Naive thymus-derived CD8-positive, alpha-beta T cell (primary cell): Measurements from ENCODE around the gene GLB1L3. TPM values are rescaled to one million over a fixed set of nuclear protein-coding genes. Genes with fewer than 3 reads are reported as not detected.
A peak's percentile ranks its signal among the peaks of the same experiment; 100 is the strongest.
"Not testable (repeated sequence)": the region's sequence is repeated elsewhere in the genome, so short reads cannot be mapped to it uniquely, and the experiment has no call there.

Experiments
- ATAC-seq, 2 donors: fragments of 150-1000 bp; cut with Tn5 transposase in 1 of 2; sonication (Bioruptor Pico), chemical (Tn5 transposase) in 1 of 2; 1 replicate in 1 of 2; 2 replicates in 1 of 2; pipeline ENCODE4 v1.10.0; 2021; ENCODE audit warnings: mild to moderate bottlenecking in 2 of 2, moderate library complexity in 2 of 2
- POLR2A ChIA-PET: fragments of 350-600 bp; sonication (Branson Sonifier 250); formaldehyde crosslinking; loops from one replicate; lab custom pipeline; 2021; ENCODE audit warnings: antibody characterized with exemption; lab: Charles Lee
- DNase-seq, 10 donors: peaks; one replicate each; pipeline versions ENCODE4 v3.0.0 to v3.0.0-alpha.2; 2020 to 2022
- H3K27ac Mint-ChIP-seq, 10 donors: one replicate each; pipeline ENCODE4 v1.8.0; 2020 to 2022; ENCODE audit warnings: mild to moderate bottlenecking in 10 of 10, mixed read lengths in 10 of 10, moderate library complexity in 4 of 10, inconsistent platforms in 1 of 10
- H3K27me3 Mint-ChIP-seq, 5 donors: one replicate each; pipeline ENCODE4 v1.8.0; 2021 to 2022; ENCODE audit warnings: mixed read lengths in 5 of 5
- H3K36me3 Mint-ChIP-seq, 3 donors: one replicate each; pipeline ENCODE4 v1.8.0; 2020 to 2022; ENCODE audit warnings: mixed read lengths in 3 of 3, mild to moderate bottlenecking in 2 of 3, inconsistent platforms in 1 of 3
- H3K4me1 Mint-ChIP-seq, 4 donors: one replicate each; pipeline ENCODE4 v1.8.0; 2021 to 2022; ENCODE audit warnings: mixed read lengths in 4 of 4
- H3K4me3 Mint-ChIP-seq, 10 donors: one replicate each; pipeline ENCODE4 v1.8.0; 2020 to 2022; ENCODE audit warnings: mild to moderate bottlenecking in 10 of 10, mixed read lengths in 10 of 10, moderate library complexity in 6 of 10, inconsistent platforms in 1 of 10
- H3K9me3 Mint-ChIP-seq, 9 donors: one replicate each; pipeline ENCODE4 v1.8.0; 2020 to 2022; ENCODE audit warnings: mixed read lengths in 9 of 9, mild to moderate bottlenecking in 3 of 9, inconsistent platforms in 1 of 9, moderate library complexity in 1 of 9
- polyA plus RNA-seq, 3 donors: library from polyadenylated mRNA; unstranded; fragments of 300-500 nt; fragmentation: Illumina TruSeq; gene quantifications; one replicate each; pipeline ENCODE4 v1.2.3, GENCODE V29; 2021
- total RNA-seq, 8 experiments: library from RNA in 2 of 8; stranded (reverse) in 2 of 8; gene quantifications; one replicate each; pipeline ENCODE4 v1.2.3 and lab custom pipeline; 2021 to 2026

The GLB1L3 gene
- total and polyA plus RNA-seq, 5 experiments from 2014 or later, result 1.2 to 2.5 (median 2.0) TPM

DNA sequence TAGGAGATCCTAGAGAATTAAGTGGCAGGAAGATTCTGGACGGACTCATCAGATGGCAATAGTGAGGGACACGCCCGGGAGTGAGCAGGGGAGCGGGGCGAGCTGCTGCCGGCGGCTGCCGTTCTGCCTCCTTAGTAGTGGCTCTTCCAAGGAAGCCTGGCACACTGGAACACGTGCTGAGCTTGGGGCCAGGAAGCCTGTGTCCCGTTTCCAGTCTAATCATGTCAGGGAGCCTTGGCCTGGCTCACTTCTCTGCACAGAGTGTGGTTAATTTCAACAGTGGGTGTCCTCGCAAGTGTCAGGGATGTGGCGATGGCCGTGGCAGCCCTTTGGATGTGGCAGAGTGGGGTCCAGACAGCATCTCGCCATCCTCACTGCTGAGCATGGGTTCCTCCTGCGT lies 16.5 kb downstream of the GLB1L3 start:
- peaks cover 0 to 8% (median 0%) of the 10 kb centered on the region in 5 donors for H3K27me3 Mint-ChIP-seq
- H3K36me3 Mint-ChIP-seq, result no peaks in the 10 kb centered on the region
- peaks cover 0 to 3% (median 0%) of the 10 kb centered on the region in 4 donors for H3K4me1 Mint-ChIP-seq
- no peak overlapping the region for H3K4me3 Mint-ChIP-seq
- no peaks in the 10 kb centered on the region for H3K9me3 Mint-ChIP-seq
- POLR2A ChIA-PET, result no interaction called here
- H3K27ac Mint-ChIP-seq, result no peak overlapping the region
- no peak for ATAC-seq
- no peak for DNase-seq

DNA sequence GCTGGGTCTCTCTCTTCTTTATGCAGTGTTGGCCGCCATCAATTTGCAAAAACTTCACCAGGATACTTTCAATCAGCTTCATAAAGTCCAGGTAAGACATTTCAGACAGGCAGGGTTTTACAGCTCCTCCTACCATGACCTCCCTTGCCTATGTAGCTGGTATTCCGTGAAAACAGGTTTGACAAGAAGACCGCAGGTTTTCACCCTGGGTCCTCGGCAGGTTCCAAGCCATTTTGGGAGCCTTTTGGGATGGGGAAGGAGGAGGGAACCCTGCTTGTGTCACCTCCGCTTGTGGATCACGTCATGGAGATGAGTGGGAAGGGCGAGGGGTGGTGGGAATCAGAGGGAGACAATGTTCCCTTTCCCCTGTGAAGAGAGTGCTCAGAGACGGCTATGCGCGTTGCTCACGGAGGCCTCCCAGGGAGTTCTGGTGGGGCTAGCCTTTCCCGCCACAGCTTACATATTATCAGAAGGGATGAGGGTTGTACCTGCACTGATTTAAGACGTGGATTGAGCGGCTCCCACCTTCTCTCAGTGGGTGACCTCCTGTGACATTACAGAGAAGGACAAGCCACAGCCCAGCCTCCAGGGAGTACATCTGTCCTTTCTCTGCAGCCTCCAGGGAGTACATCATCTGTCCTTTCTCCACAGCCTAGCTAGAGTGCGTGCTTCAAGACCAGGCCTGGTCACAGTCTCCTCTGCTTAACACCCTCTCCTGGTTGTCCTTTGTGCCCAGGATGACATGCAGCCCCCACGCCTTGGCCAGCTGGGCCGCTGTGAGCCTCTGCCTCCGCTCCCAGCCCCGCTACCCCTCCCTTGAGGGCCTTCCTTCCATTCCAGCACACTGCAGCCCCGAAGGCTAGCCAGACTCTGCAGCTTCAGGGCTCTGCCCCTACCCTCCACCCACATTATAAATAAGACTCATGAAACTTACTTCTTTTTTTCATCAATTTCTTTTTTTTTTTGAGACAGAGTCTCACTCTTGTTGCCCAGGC lies 17.2 kb downstream of the GLB1L3 start:
- no peak overlapping the region for H3K4me3 Mint-ChIP-seq
- no peak for DNase-seq
- peaks cover 0 to 4% (median 0%) of the 10 kb centered on the region in 5 donors for H3K27me3 Mint-ChIP-seq
- peaks cover 0 to 3% (median 0%) of the 10 kb centered on the region in 4 donors for H3K4me1 Mint-ChIP-seq
- H3K9me3 Mint-ChIP-seq, result no peaks in the 10 kb centered on the region
- POLR2A ChIA-PET, result no interaction called here
- no peak for ATAC-seq
- no peaks in the 10 kb centered on the region for H3K36me3 Mint-ChIP-seq
- no peak overlapping the region for H3K27ac Mint-ChIP-seq

DNA sequence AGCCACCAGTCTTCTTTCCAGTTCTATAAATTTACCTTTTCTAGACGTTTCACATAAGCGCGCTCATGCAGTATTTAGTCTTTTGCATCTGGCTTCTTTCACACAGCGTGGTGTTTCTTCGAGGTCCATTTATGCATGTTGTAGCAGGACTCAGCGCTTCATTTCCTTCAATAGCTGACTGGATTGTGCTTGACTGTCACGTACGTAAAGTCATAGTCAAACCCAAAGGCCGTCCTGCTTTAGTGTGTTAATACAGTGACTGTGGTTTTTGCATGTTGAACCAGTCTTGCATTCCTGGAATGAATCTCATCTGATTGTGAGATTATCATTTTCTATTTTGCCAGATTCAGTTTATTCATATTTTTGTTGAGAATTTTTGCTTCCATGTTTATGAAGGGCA lies 18.5 kb downstream of the GLB1L3 start:
- POLR2A ChIA-PET, result no interaction called here
- DNase-seq, result no peak

DNA sequence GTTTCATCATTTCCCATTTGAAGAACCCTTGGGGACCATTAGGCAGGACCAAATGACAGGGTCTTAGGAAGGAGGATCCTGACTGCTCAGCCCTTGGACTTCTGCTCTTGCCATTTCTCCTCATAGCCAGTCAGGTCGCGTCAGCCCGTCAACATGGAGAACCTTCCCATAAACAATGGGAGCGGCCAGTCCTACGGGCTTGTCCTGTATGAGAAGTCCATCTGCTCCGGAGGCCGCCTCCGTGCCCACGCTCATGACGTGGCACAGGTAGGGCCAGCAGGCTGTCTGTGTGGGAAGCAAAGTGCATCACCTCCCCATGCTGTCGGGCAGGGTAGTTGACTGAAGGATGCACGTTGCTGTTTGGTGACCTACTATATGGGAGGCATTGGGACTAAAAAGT lies 36.0 kb downstream of the GLB1L3 start:
- no peak for ATAC-seq
- Mint-ChIP-seq H3K9me3 (peaks cover 0 to 15% (median 7%) of the 10 kb centered on the region in 9 donors), H3K4me3 (no peak overlapping the region), H3K4me1 (peaks cover 0 to 2% (median 0%) of the 10 kb centered on the region in 4 donors), H3K27ac (no peak overlapping the region), H3K36me3 (peaks cover 0 to 8% (median 7%) of the 10 kb centered on the region in 3 donors), H3K27me3 (peaks cover 0 to 6% (median 0%) of the 10 kb centered on the region in 5 donors)
- POLR2A ChIA-PET, result no interaction called here
- no peak for DNase-seq

More for the DNA sequence above, 18.5 kb downstream of the GLB1L3 start:
- Mint-ChIP-seq H3K4me3 (no peak overlapping the region), H3K27me3 (peaks cover 0 to 4% (median 0%) of the 10 kb centered on the region in 5 donors), H3K36me3 (peaks cover 0 to 3% (median 0%) of the 10 kb centered on the region in 3 donors), H3K27ac (peak overlapping the region in 1 of 10 donors; percentile 23), H3K9me3 (peaks cover 0 to 2% (median 0%) of the 10 kb centered on the region in 9 donors), H3K4me1 (peaks cover 0 to 3% (median 0%) of the 10 kb centered on the region in 4 donors)
- no peak for ATAC-seq

DNA sequence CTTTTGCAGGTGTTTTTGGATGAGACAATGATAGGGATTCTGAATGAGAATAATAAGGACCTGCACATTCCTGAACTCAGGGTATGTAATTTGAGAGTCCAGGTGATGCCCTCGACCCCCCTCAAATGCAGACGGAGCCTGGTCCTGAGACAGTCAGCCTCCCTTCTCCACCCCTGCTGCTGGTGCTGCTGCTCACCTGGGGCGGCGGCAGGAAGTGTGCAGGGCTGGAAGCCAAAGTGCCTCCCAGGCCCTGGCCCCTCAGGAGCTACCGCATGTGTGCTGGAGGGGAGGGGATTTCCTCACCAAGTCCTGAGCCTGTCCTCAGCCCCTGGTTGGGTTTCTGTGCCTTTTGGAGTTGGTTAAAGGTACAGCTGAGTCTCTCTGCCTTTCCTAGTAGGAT lies 36.6 kb downstream of the GLB1L3 start:
- Mint-ChIP-seq H3K4me1 (peaks cover 0 to 2% (median 0%) of the 10 kb centered on the region in 4 donors), H3K27me3 (peaks cover 0 to 6% (median 0%) of the 10 kb centered on the region in 5 donors), H3K36me3 (peaks cover 0 to 13% (median 11%) of the 10 kb centered on the region in 3 donors), H3K4me3 (no peak overlapping the region), H3K27ac (peak overlapping the region in 1 of 10 donors; percentile 16), H3K9me3 (peaks cover 0 to 21% (median 13%) of the 10 kb centered on the region in 9 donors)
- ATAC-seq (no peak), DNase-seq (no peak)
- POLR2A ChIA-PET, result no interaction called here

DNA sequence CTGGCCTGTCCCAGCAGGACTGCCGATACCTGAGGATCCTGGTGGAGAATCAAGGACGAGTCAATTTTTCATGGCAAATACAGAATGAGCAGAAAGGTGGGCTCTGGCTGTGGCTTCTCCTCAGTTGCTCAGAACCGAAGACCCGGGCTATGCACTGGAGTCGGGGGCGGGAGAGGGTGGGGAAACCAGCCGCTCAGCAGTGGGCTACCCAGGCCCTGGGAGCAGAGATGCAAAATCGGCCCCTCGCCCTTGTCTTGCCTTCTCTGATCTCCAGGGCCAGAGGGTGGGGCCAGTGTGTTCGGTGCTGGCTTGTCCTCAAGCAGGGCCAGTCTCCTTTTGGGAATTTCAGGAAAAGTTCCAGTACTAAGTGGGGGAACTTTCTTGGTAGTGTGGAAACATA lies 37.2 kb downstream of the GLB1L3 start:
- Mint-ChIP-seq H3K27ac (no peak overlapping the region), H3K27me3 (peaks cover 0 to 6% (median 0%) of the 10 kb centered on the region in 5 donors), H3K9me3 (peaks cover 1 to 27% (median 18%) of the 10 kb centered on the region in 9 donors), H3K36me3 (peaks cover 0 to 17% (median 14%) of the 10 kb centered on the region in 3 donors), H3K4me3 (no peak overlapping the region), H3K4me1 (peaks cover 0 to 2% (median 0%) of the 10 kb centered on the region in 4 donors)
- no peak for DNase-seq
- ATAC-seq, result no peak
- POLR2A ChIA-PET, result no interaction called here

DNA sequence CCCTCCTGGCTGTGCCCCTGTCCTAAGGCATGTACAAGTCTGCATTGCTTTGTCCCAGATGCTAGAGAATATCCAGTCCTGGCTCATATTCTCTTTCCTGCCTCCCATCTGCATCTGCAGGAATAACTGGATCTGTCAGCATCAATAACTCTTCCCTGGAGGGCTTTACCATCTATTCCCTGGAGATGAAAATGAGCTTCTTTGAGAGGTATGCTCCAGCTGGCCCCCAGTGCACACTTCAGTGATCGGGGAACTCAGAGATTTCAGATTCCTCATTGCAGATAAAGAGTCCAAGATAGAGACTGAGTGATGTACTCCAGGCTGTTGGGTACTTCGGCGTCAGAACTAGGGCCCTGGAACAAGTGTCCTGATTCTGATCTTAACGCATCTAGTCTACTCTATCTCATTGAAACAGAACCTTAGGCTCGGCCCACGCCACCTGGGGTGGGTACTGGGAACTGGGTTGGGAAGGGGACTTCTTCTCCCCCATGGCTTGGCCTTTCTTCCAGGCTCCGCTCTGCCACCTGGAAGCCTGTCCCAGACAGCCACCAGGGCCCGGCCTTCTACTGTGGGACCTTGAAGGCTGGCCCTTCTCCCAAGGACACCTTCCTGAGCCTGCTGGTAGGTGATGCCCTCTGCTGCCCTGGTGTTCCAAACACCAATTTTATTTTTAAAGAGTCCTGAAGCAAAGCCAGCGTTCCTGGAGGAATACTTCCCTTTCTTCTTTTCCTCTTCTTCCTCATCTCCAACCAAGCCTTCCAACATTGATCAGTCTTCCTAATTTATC lies 37.8 kb downstream of the GLB1L3 start:
- Mint-ChIP-seq H3K4me3 (no peak overlapping the region), H3K4me1 (peaks cover 0 to 2% (median 0%) of the 10 kb centered on the region in 4 donors), H3K27ac (peak overlapping the region in 1 of 10 donors; percentile 56), H3K27me3 (peaks cover 0 to 6% (median 0%) of the 10 kb centered on the region in 5 donors), H3K36me3 (peaks cover 0 to 22% (median 20%) of the 10 kb centered on the region in 3 donors), H3K9me3 (peaks cover 3 to 33% (median 20%) of the 10 kb centered on the region in 9 donors)
- ATAC-seq (no peak), DNase-seq (no peak)
- POLR2A ChIA-PET, result no interaction called here

DNA sequence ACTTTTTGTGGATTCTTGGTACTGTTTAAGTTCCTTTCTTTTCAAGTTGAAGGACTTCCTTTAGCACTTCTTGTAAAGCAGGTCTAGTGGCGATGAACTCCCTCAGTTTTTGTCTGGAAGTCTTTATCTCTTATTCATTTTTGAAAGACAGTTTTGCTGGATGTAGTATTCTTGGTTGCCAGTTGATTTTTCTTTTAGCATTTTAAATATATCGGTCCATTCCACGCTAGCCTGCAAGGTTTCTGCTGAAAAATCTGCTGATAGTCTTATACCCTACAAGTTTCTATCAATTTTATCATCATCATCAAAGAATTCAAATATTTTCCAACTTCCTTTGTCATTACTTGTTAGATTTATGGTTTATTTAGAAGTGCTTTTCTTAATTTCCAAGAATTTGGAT lies 40.9 kb downstream of the GLB1L3 start:
- DNase-seq (no peak), ATAC-seq (no peak)
- Mint-ChIP-seq H3K27ac (no peak overlapping the region), H3K9me3 (peaks cover 11 to 60% (median 32%) of the 10 kb centered on the region in 9 donors), H3K27me3 (peaks cover 0 to 8% (median 0%) of the 10 kb centered on the region in 5 donors), H3K4me3 (no peak overlapping the region), H3K36me3 (peaks cover 3 to 44% (median 31%) of the 10 kb centered on the region in 3 donors), H3K4me1 (peaks cover 0 to 2% (median 0%) of the 10 kb centered on the region in 4 donors)
- POLR2A ChIA-PET, result interaction anchor here (0.6 kb wide), 1 partner anchor 369 kb away, joined by 4 read pairs; no protein-coding TSS in a partner anchor

DNA sequence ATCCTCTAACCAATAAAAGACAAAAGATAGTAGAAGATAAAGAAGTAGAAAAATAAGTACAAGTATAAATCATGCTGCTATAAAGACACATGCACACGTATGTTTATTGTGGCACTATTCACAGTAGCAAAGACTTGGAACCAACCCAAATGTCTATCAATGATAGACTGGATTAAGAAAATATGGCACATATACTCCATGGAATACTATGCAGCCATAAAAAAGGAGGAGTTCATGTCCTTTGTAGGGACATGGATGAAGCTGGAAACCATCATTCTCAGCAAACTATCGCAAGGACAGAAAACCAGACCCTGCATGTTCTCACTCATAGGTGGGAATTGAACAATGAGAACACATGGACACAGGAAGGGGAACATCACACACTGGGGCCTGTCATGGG lies 45.2 kb downstream of the GLB1L3 start:
- H3K4me1 Mint-ChIP-seq, H3K27ac Mint-ChIP-seq, DNase-seq, H3K27me3 Mint-ChIP-seq, POLR2A ChIA-PET, H3K4me3 Mint-ChIP-seq, ATAC-seq: not testable (repeated sequence)
- H3K9me3 Mint-ChIP-seq, result peaks cover 11 to 58% (median 32%) of the 10 kb centered on the region in 9 donors
- peaks cover 3 to 44% (median 28%) of the 10 kb centered on the region in 3 donors for H3K36me3 Mint-ChIP-seq

DNA sequence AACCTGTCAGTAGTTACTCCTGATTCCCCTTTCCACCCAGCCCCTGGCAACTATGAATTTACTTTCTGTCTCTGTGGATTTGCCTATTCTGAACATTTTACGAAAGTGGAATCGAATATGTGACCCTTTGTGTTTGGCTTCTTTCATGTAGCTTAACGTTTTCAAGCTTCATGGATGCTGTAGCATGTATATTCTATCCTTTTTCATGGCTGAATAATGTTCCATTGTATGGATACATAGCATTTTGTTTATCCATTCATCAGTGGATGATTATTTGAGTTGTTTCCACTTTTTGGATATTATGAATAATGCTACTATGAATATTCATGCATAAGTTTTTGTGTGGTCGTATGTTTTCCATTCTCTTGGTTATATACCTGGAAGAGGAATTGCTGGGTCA lies 46.4 kb downstream of the GLB1L3 start:
- no peak for ATAC-seq
- Mint-ChIP-seq H3K9me3 (peaks cover 11 to 46% (median 25%) of the 10 kb centered on the region in 9 donors), H3K4me1 (no peaks in the 10 kb centered on the region), H3K27ac (no peak overlapping the region), H3K4me3 (no peak overlapping the region), H3K27me3 (peaks cover 0 to 8% (median 5%) of the 10 kb centered on the region in 5 donors), H3K36me3 (peaks cover 3 to 34% (median 23%) of the 10 kb centered on the region in 3 donors)
- POLR2A ChIA-PET, result no interaction called here
- no peak for DNase-seq

DNA sequence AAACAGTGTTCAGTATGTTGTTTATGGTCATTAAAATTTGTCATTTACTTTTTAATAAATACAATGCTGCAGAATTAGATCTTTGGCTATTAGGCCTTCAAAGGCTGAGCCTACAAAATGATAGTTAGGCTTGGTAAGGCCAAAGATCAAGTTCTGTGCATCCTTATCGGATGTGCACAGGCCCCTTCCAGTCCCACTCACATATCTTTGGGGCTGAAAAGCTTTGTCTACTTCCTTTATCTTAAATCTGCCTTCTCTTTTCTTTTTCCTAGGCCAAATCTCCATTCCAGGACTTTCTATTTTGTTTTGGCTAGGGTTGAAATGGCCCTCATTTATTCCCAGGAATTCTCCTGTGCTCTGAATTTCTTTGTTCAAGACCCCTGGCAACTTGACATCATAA lies 52.3 kb downstream of the GLB1L3 start:
- Mint-ChIP-seq H3K4me3 (no peak overlapping the region), H3K27me3 (peaks cover 0 to 20% (median 6%) of the 10 kb centered on the region in 5 donors), H3K4me1 (peaks cover 2 to 18% (median 14%) of the 10 kb centered on the region in 4 donors), H3K27ac (no peak overlapping the region), H3K9me3 (no peaks in the 10 kb centered on the region), H3K36me3 (no peaks in the 10 kb centered on the region)
- no peak for ATAC-seq
- POLR2A ChIA-PET, result no interaction called here
- DNase-seq, result no peak

DNA sequence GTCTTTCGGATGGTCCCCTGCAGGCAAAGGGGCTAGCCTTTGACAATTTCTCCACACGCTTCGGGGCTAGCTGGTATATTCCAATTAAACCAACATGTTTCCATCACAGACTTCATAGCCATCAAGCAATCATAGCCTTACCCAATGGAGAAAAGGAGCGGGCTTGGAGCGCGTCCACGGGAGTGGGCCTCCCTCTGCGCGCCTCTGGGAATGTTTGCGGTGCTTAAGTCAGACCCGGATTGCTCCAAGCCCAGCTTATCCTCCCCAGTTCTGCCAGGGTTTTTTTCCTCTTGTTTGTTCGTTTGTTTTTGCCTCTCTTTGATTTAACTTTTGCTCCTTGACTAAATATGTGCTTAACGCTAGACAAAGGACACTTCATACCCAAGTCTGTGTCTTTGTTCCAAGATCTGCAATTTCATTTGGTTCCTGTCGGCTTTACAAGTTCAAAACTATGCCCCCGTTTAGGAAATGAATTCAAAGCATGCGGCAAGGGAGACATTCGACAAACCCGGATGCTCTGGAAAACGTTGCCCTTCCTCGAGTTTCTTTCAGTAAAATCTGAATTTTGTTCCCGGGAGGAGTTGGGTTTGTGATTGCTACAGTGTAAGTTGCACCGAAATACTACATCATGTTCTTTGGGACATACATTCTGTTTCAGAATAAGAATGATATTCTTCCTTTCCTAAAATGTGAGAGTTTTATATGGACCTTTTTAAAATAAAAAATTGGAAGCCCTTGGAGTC lies 54.6 kb downstream of the GLB1L3 start:
- ATAC-seq (no peak), DNase-seq (peak in 1 of 10 donors; percentile 9)
- POLR2A ChIA-PET, result no interaction called here
- no peaks in the 10 kb centered on the region for H3K9me3 Mint-ChIP-seq
- H3K4me1 Mint-ChIP-seq, result peaks cover 2 to 18% (median 14%) of the 10 kb centered on the region in 4 donors
- H3K4me3 Mint-ChIP-seq, result peak overlapping the region; percentile 83 to 95 (median 88)
- no peak overlapping the region for H3K27ac Mint-ChIP-seq
- peaks cover 0 to 26% (median 8%) of the 10 kb centered on the region in 5 donors for H3K27me3 Mint-ChIP-seq
- no peaks in the 10 kb centered on the region for H3K36me3 Mint-ChIP-seq
